NCI-H2029 treated with DMSO at 0.1 percent for 48 hours (cell line): Measurements from ENCODE around the gene PARK7.

Experiments used
- DNase-seq: peaks from one replicate; lab custom pipeline; 2025; lab: John Stamatoyannopoulos, UW

PARK7 gene

GRCh38 chr1:8010080-8010664 is 48.7 kb downstream of the PARK7 start:
- no peak for DNase-seq

- DNase-seq: no peak
Observed at GRCh38 chr1:8011016-8011415, 49.5 kb downstream of the PARK7 start.

- DNase-seq: no peak
Observed at GRCh38 chr1:8011923-8012858, 50.7 kb downstream of the PARK7 start.

- no peak for DNase-seq
Observed at GRCh38 chr1:8012955-8013354, 51.4 kb downstream of the PARK7 start.

- no peak for DNase-seq
Observed at GRCh38 chr1:8013399-8013798, 51.9 kb downstream of the PARK7 start.

GRCh38 chr1:8013800-8014199 is 52.3 kb downstream of the PARK7 start:
- no peak for DNase-seq

GRCh38 chr1:8014381-8014988 is 53.0 kb downstream of the PARK7 start:
- no peak for DNase-seq

- DNase-seq: peak; percentile 50
Observed at GRCh38 chr1:8015036-8015808, 53.7 kb downstream of the PARK7 start.

GRCh38 chr1:8015809-8016165 is 54.3 kb downstream of the PARK7 start:
- no peak for DNase-seq

- DNase-seq: no peak
Observed at GRCh38 chr1:8016210-8016894, 54.8 kb downstream of the PARK7 start.

- DNase-seq: no peak
Observed at GRCh38 chr1:8016895-8017241, 55.4 kb downstream of the PARK7 start.

- peak; percentile 25 for DNase-seq
Observed at GRCh38 chr1:8017495-8018197, 56.1 kb downstream of the PARK7 start.

GRCh38 chr1:8018492-8019228 is 57.1 kb downstream of the PARK7 start:
- DNase-seq: no peak

- no peak for DNase-seq
Observed at GRCh38 chr1:8019229-8019620, 57.7 kb downstream of the PARK7 start.

- peak; percentile 58 for DNase-seq
Observed at GRCh38 chr1:8020032-8020431, 58.5 kb downstream of the PARK7 start.

GRCh38 chr1:8021676-8022266 is 60.3 kb downstream of the PARK7 start:
- DNase-seq: no peak

- DNase-seq: peak; percentile 25
Observed at GRCh38 chr1:8022395-8023286, 61.1 kb downstream of the PARK7 start.

- DNase-seq: no peak
Observed at GRCh38 chr1:8023287-8023994, 61.9 kb downstream of the PARK7 start.

GRCh38 chr1:8023995-8024313 is 62.4 kb downstream of the PARK7 start:
- no peak for DNase-seq
